HuH-7 (cell line): ENCODE measurements around the gene RPS6KA4.

Experiments
- DNase-seq: peaks from one replicate; pipeline ENCODE4 v3.0.0; 2011; ENCODE audit warnings: low spot score

RPS6KA4 gene

GRCh38 chr11:64367931-64368672 is 9.1 kb downstream of the RPS6KA4 start:
- DNase-seq = no peak

GRCh38 chr11:64368673-64369074 is 9.7 kb downstream of the RPS6KA4 start:
- no peak for DNase-seq

- no peak for DNase-seq
These were observed 10.8 kb downstream of the RPS6KA4 start for GRCh38 chr11:64369440-64370421.

- no peak for DNase-seq
These were observed 12.2 kb downstream of the RPS6KA4 start for GRCh38 chr11:64371201-64371600.

DNA sequence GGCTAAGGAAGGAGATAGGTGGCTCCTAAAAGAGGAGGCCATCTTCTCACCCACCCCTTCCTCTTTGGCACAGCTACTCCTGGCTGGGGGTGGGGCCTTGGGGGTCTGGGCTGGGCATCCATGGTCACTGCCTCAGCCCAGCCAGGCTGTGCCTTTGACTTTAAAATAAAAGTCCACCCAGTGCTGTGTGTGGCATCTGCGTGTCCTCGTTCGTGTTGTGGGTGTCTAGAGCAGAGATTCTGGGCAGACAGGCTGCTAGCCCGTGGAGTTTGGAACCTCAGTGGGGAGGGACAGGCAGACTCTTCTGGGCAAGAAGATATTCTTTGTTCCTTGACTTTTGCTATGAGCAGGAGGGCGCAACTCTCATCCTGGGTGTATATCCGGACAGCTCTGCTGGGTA is 13.1 kb downstream of the RPS6KA4 start:
- DNase-seq = no peak

DNA sequence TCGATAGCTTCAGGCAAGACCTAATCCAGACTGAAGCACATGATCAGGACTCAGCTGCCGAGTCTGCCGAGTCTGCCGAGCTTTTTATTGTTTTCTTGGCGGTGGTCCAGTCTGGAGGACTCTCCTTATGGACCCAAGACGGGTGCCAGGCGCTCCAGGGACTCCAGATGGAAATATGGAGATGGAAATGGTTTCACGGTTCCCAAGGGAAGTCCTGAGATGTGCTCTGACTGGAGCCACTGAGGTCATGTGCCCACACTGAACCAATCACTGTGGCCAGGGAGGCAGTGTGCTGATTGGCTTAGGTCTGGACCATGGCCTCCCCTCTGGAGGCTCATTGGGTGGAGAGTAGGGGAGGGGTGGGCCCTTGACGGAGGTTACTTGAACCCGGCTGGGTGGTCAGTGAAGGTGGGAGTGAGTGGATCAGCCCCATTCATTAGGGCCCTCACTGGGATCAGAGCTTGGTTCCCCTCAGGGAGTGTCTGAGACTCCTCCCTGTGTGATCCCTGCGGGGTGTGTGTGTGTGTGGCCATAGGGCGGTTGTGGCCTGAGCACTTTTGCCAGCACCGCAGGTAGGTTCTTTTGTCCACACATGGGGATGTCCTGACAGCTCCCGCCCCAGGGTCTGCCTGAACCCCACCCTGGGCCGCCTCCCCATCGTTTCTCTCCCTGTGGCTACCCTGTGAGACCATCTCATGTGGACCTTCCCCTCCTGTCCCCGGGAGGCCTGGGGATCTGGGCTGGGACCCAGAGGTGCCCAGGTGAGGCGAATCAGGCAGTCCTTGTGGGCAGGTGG is 14.0 kb downstream of the RPS6KA4 start:
- DNase-seq = peak; percentile 99

DNA sequence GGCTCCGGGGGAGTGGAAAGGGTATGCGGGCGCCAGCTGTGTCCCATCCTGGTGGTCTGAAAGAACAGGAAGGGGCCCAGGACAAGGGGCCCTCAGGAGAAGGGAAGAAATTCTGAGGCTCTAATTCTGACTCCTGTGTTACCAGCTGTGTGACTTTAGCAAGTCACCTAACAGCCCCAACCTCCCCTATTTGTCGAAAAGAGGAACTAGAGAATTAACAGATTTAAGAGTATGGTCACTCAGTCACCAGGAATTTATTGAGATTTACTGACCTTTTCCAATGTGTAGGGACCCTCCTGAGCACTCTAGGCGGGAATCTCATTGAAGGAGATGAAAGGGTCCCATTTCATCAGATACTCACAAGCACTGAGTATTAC is 14.6 kb downstream of the RPS6KA4 start:
- no peak for DNase-seq

DNA sequence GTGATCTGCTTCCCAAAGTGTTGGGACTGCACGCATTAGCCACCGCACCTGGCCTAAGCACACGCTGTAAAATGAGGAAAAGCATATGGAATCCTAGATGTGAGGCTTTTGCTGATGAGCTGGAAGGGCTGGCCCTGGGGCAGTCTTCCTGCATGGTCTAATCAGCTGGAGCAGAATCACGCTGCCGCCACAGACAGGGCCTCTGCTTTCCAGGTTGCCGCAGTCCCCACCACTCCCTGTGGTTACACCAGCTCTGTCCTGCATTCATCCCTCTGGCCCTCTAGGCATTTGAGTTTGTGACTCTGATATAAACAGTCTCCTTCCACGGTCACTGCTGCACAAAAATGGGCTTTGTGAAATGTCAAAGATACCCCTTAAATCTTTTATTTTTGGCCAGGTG is 17.1 kb downstream of the RPS6KA4 start:
- no peak for DNase-seq

- DNase-seq = no peak
These were observed 19.4 kb downstream of the RPS6KA4 start for GRCh38 chr11:64378335-64378880.

- no peak for DNase-seq
These were observed 20.2 kb downstream of the RPS6KA4 start for GRCh38 chr11:64379160-64379559.

DNA sequence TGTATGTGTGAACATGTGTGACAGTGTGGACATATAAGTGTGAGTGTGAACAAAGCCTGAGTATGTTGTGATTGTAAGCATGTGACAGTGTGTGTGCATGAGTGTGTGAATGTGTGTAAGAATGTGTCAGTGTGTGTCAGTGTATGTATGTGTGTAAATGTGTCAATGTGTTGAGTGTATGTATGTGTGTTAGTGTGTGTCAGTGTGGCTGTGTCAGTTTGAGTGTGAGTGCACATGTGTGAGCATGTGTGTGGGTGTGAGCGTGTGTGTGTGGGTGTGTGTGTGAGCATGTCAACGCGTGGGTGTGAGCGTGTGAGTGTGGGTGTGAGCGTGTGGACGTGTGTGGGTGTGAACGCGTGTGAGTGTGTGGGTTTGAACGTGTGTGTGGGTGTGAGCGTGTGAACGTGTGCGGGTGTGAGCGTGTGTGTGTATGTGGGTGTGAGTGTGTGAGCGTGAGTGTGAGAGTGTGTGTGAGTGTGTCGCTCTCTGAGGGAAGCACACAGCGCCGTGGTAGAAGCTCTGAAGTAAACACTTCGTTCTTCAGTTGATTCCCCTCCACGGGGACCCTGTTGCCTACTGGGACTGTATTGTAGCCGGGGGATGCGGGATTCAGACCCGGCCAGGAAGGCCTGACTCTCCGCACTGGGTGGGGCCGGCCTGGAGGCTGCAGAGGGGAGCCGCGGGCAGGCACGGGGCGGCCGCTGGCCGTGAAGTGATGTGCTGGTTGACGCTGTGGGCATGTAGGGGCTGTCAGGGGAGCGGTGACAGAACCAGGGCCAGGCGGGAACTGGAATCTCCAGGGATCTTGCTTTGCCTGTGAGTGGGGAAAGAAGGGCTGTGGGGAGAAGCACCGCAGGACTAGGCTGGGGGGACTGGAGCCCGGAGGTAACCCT is 21.1 kb downstream of the RPS6KA4 start:
- DNase-seq = no peak

DNA sequence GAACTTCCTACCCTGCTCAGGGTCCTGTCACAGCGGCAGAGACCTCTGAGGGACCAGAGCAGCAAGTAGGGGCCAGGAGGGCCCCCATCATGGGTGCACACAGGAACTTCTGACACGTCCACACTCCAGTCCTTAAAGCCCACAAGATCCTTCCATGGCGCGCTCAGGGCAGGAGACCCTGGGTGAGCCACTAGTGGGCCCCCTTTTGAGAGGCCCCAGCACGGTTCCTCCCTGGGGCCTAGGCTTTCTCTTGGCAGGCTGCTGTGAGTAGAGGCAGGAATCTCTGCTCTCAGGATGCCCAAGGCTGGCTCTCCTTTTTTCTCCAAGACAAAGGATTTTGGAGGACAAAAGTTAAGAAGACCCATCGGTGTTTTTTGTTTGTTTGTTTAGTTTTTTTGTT is 22.4 kb downstream of the RPS6KA4 start:
- no peak for DNase-seq

- DNase-seq = no peak
These were observed 23.1 kb downstream of the RPS6KA4 start for GRCh38 chr11:64382047-64382446.

DNA sequence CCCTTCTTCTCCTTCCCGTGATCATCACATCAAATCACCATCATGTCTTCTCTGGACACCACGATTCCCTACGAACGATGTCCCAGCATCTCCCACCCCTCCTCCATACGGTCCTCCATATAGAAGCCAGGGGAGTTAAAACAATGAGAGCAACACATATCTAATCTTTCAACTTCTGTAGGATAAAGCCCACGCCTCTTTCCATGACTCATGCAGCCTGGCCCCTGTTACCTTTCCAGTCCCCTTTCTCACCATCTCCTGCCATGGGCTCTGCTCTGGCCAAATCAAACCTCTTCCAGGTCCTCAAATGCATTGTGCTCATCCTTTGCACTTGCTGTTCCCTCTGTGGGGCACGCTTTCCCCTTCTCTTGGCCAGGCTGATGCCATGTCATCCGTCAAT is 23.6 kb downstream of the RPS6KA4 start:
- DNase-seq = no peak

DNA sequence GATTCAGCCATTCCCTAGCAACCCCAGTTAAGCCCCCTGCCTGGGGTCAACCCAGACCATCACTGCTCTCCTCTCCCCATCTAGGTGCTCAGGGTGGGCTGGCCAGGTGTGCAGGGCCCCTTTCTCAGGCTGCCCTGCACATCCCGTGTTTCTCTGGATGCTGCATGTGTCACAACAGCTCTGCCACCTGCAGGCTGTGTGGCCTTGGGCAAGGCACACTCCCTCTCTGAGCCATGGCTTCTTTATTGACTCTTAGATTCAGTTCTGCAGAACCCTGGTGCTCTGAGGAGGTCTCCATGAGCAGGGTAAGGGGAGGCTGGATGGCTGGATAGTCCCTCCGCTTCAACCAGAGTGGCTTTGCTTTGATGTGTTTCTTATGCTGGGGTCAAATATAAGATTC is 24.6 kb downstream of the RPS6KA4 start:
- no peak for DNase-seq

DNA sequence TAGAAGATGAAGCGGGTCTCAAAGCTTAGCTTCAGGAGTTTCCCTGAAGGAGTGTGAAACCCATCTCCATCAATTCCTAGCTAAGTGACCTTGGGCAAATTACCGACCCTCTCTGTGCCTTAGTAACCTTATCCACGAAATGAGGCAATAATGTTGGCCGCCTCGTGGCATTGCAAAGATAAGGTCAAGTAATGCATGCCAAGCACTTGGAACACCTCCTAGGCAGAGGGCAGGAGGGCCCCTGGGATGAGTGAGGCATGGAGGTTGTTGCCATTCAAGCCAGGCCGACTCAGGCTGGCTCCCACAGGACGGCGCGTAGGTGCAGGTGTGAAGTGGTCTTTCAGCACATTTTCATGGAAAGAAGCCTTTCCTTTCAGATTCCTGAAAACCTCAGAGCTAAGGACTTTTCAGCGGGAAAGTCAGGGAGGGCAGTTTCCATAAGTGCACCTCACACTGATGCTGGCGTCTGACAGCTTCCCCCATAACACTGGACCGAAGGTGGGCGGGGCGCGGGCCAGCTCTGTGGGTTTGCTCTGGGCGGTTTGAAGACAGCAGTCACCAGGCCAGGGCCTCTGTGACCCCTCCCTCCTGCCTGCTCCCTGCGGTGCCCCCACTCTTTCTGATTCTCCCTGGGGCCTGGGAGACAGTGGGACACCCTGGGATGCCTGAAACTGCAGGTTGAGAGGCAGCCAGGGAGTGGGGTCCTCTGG is 25.2 kb downstream of the RPS6KA4 start:
- DNase-seq = no peak

GRCh38 chr11:64384981-64385944 is 26.3 kb downstream of the RPS6KA4 start:
- no peak for DNase-seq

DNA sequence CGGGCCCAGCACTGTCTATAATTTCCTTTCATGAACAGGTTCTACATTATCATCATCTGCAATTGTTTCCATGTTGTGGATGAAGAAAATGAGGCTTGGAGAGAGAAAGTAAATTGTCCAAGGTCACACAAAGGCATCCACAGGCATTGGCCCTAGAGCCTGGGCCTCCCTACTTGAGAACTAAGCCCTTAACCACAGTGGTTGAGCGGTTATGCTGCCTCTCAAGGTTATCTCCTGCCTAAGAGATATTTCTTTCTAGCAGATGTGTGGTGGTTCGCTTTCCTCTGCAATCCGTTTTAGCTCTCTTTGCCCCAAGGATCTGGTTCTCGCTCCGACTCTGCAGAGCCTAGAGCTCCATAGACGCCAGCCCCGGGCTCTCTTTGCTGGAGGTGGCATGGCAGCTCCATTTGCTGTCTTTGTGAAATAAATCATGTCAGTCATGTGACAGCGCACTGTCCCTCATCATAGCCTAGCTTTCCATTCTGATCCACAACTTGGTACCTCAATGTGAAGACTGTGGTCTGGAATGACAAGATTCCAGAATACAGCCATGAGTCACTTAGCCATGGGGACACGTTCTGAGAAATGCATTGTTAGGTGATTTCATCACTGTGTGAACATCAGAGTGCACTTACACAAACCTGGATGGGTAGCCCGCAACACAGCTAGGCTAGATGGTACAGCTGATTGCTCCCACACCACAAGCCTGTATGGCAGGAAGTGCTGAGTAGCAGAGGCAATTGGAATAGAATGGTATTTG is 27.2 kb downstream of the RPS6KA4 start:
- no peak for DNase-seq
